Karpas-422 (cell line): ENCODE data around the gene BCAS3. TPM values are rescaled to one million over a fixed set of nuclear protein-coding genes. Genes with fewer than 3 reads are reported as not detected.

ENCODE experiments used
- DNase-seq: peaks from one replicate; pipeline ENCODE4 v3.0.0-alpha.2; 2015
- H2AFZ ChIP-seq: fragments of 200-600 bp; sonication (generic); 2 replicates; pipeline ENCODE4 v1.6.1; 2014; ENCODE audit warnings: antibody characterized with exemption, low read length, mixed read lengths
- H3K27ac ChIP-seq: fragments of 200-600 bp; sonication (generic); 2 replicates; pipeline ENCODE4 v1.5.1; 2014; ENCODE audit warnings: mild to moderate bottlenecking, low read length, moderate library complexity
- H3K27me3 ChIP-seq: fragments of 200-600 bp; sonication (generic); 2 replicates; pipeline ENCODE4 v1.6.1; 2014; ENCODE audit warnings: low read length, mixed read lengths
- H3K36me3 ChIP-seq: fragments of 200-600 bp; sonication (generic); 2 replicates; pipeline ENCODE4 v1.6.1; 2014; ENCODE audit warnings: low read length, mixed read lengths; ENCODE audit not compliant: insufficient read depth
- H3K4me1 ChIP-seq: fragments of 200-600 bp; sonication (generic); 2 replicates; pipeline ENCODE4 v1.6.1; 2014; ENCODE audit warnings: mild to moderate bottlenecking, low read length, mixed read lengths
- H3K4me2 ChIP-seq: fragments of 200-600 bp; sonication (generic); 2 replicates; pipeline ENCODE4 v1.6.1; 2014; ENCODE audit warnings: low read length, low read depth, mild to moderate bottlenecking; ENCODE audit not compliant: poor library complexity, severe bottlenecking
- H3K4me3 ChIP-seq: fragments of 200-600 bp; sonication (generic); 2 replicates; pipeline ENCODE4 v1.5.1; 2014; ENCODE audit warnings: mild to moderate bottlenecking, antibody characterized with exemption, low read length, mixed read lengths
- H3K79me2 ChIP-seq: fragments of 200-600 bp; sonication (generic); 2 replicates; pipeline ENCODE4 v1.6.1; 2014; ENCODE audit warnings: mild to moderate bottlenecking, low read length, mixed read lengths
- H3K9ac ChIP-seq: fragments of 200-600 bp; sonication (generic); 2 replicates; pipeline ENCODE4 v1.6.0; 2014; ENCODE audit warnings: low read length
- H3K9me2 ChIP-seq: fragments of 200-600 bp; sonication (generic), shearing (Covaris generic); replicated peaks from 2 replicates; pipeline ENCODE4 v1.6.0; 2014; ENCODE audit warnings: mild to moderate bottlenecking, low read length, moderate library complexity; ENCODE audit not compliant: insufficient read depth
- H3K9me3 ChIP-seq: fragments of 300-700, 200-600 bp; sonication (generic); 2 replicates; pipeline ENCODE4 v1.6.1; 2014; ENCODE audit warnings: low read length, mixed read lengths
- H4K20me1 ChIP-seq: fragments of 200-600 bp; sonication (generic); 2 replicates; pipeline ENCODE4 v1.6.1; 2014; ENCODE audit warnings: mild to moderate bottlenecking, antibody characterized with exemption, low read length, low read depth; ENCODE audit not compliant: insufficient read depth
- total RNA-seq: library from RNA; depleted of rRNA; stranded (reverse); fragments of >200 nt; shearing (Covaris generic); gene quantifications from 2 replicates; pipeline ENCODE4 v1.2.3, GENCODE V29; 2014; ENCODE audit warnings: low replicate concordance

Gene BCAS3
- total RNA-seq, 1 experiment from 2014 or later = 42.6 TPM

GRCh38 chr17:61416540-61417363, 739.1 kb downstream of the BCAS3 start:
- Histone ChIP-seq H3K36me3 (no peaks in the 10 kb centered on the region), H3K9ac (no peak overlapping the region), H2AFZ (no peak overlapping the region), H3K27ac (no peak overlapping the region), H3K4me3 (no peak overlapping the region), H3K27me3 (no peaks in the 10 kb centered on the region), H3K4me1 (no peaks in the 10 kb centered on the region), H3K9me2 (no peaks in the 10 kb centered on the region), H3K79me2 (no peaks in the 10 kb centered on the region), H3K4me2 (no peak overlapping the region), H3K9me3 (no peaks in the 10 kb centered on the region), H4K20me1 (no peaks in the 10 kb centered on the region)
- DNase-seq = peak; percentile 82

DNA sequence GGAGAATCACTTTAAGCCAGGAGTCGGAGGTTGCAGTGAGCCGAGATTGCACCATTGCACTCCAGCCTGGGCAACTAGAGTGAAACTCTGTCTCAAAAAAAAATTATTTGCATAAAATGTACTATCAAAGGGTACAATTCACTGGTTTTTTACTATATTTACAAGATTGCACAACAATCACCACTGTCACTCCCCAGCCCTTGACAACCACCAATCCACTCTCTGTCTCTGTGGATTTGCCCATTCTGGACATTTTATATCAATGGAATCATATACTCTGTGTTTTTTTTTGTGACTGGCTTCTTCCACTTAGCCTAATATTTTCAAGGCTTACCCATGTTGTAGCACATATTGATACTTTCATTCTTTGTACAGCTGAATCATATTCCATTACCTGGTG, 740.8 kb downstream of the BCAS3 start:
- H3K4me2 ChIP-seq = no peak overlapping the region
- H3K4me1 ChIP-seq = no peaks in the 10 kb centered on the region
- no peaks in the 10 kb centered on the region for H4K20me1 ChIP-seq
- H3K36me3 ChIP-seq = no peaks in the 10 kb centered on the region
- no peak overlapping the region for H3K9ac ChIP-seq
- no peak for DNase-seq
- H3K9me3 ChIP-seq = no peaks in the 10 kb centered on the region
- no peaks in the 10 kb centered on the region for H3K9me2 ChIP-seq
- no peaks in the 10 kb centered on the region for H3K27me3 ChIP-seq
- no peaks in the 10 kb centered on the region for H3K79me2 ChIP-seq
- no peak overlapping the region for H3K4me3 ChIP-seq
- no peak overlapping the region for H3K27ac ChIP-seq
- H2AFZ ChIP-seq = no peak overlapping the region

- Histone ChIP-seq H4K20me1 (no peaks in the 10 kb centered on the region), H3K9ac (no peak overlapping the region), H3K9me2 (no peaks in the 10 kb centered on the region), H3K27me3 (no peaks in the 10 kb centered on the region), H3K36me3 (no peaks in the 10 kb centered on the region), H3K4me3 (no peak overlapping the region), H3K4me1 (no peaks in the 10 kb centered on the region), H3K4me2 (no peak overlapping the region), H3K79me2 (no peaks in the 10 kb centered on the region), H2AFZ (no peak overlapping the region), H3K27ac (no peak overlapping the region), H3K9me3 (no peaks in the 10 kb centered on the region)
- no peak for DNase-seq
These were observed 741.9 kb downstream of the BCAS3 start for GRCh38 chr17:61419496-61420046.

DNA sequence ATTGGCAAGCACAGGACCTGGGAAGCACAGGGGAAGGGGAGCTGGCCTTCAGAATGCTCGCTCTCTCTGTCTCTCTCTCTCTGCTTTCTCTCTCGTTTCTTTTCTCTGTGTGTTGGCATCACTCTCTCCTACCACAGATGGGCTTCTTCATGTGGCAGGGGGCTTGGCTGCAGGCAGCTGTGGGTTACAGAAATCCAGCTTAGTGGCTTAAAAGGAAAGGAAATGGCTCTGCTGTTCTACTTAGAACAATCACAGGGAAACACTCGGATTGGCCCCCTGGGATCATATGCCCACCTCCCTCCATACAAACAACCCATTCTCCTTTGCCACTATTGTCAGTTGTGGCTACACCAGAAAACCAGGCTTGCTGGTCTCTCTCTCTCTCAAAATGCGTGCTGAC, 742.4 kb downstream of the BCAS3 start:
- no peak overlapping the region for H3K4me3 ChIP-seq
- no peaks in the 10 kb centered on the region for H3K9me3 ChIP-seq
- no peaks in the 10 kb centered on the region for H3K27me3 ChIP-seq
- H3K79me2 ChIP-seq = no peaks in the 10 kb centered on the region
- H3K9me2 ChIP-seq = no peaks in the 10 kb centered on the region
- DNase-seq = no peak
- no peaks in the 10 kb centered on the region for H3K36me3 ChIP-seq
- no peak overlapping the region for H3K4me2 ChIP-seq
- H4K20me1 ChIP-seq = no peaks in the 10 kb centered on the region
- H3K27ac ChIP-seq = no peak overlapping the region
- H3K9ac ChIP-seq = no peak overlapping the region
- H2AFZ ChIP-seq = no peak overlapping the region
- no peaks in the 10 kb centered on the region for H3K4me1 ChIP-seq

DNA sequence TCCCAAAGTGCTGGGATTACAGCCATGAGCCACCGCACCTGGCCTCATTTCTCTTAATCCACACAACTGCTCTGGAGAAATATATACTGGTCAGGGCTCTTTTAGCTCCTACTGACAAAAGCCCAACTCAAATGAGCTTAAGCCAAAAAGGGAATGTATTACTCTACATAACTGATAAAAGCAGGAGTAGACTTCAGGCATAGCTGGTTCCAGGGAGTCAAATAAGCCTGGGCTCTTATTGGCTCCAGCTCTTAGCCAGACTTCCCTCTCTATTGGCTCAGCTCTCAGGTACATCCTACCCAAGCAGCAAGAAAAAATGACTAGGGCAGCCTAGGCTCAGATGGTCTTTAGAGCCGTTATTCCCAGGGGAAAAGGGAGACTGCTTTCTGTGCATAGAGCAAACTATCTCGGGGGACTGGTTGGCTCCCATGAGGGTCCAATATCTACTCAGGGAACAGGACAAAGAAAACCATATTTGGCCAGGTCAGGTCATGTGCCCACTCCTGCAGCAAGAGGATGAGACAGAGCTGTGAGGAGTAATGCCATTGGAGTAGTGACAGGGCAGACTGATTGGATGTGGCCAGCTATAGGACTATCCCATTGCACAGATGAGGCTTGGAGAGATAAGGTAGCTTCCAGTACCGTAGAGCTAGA, 743.2 kb downstream of the BCAS3 start:
- H3K9ac ChIP-seq = no peak overlapping the region
- H3K4me3 ChIP-seq = no peak overlapping the region
- no peaks in the 10 kb centered on the region for H3K9me2 ChIP-seq
- H3K4me1 ChIP-seq = no peaks in the 10 kb centered on the region
- DNase-seq = no peak
- H3K27me3 ChIP-seq = no peaks in the 10 kb centered on the region
- H3K36me3 ChIP-seq = no peaks in the 10 kb centered on the region
- no peaks in the 10 kb centered on the region for H3K79me2 ChIP-seq
- H3K27ac ChIP-seq = no peak overlapping the region
- H3K4me2 ChIP-seq = no peak overlapping the region
- no peak overlapping the region for H2AFZ ChIP-seq
- no peaks in the 10 kb centered on the region for H4K20me1 ChIP-seq
- no peaks in the 10 kb centered on the region for H3K9me3 ChIP-seq

- H3K9me3 ChIP-seq = no peaks in the 10 kb centered on the region
- H3K9me2 ChIP-seq = no peaks in the 10 kb centered on the region
- no peaks in the 10 kb centered on the region for H4K20me1 ChIP-seq
- no peaks in the 10 kb centered on the region for H3K79me2 ChIP-seq
- H3K4me1 ChIP-seq = no peaks in the 10 kb centered on the region
- no peak overlapping the region for H3K27ac ChIP-seq
- no peak overlapping the region for H2AFZ ChIP-seq
- DNase-seq = no peak
- H3K36me3 ChIP-seq = no peaks in the 10 kb centered on the region
- H3K4me3 ChIP-seq = no peak overlapping the region
- H3K4me2 ChIP-seq = no peak overlapping the region
- H3K9ac ChIP-seq = no peak overlapping the region
- no peaks in the 10 kb centered on the region for H3K27me3 ChIP-seq
These were observed 743.8 kb downstream of the BCAS3 start for GRCh38 chr17:61421460-61421859.

DNA sequence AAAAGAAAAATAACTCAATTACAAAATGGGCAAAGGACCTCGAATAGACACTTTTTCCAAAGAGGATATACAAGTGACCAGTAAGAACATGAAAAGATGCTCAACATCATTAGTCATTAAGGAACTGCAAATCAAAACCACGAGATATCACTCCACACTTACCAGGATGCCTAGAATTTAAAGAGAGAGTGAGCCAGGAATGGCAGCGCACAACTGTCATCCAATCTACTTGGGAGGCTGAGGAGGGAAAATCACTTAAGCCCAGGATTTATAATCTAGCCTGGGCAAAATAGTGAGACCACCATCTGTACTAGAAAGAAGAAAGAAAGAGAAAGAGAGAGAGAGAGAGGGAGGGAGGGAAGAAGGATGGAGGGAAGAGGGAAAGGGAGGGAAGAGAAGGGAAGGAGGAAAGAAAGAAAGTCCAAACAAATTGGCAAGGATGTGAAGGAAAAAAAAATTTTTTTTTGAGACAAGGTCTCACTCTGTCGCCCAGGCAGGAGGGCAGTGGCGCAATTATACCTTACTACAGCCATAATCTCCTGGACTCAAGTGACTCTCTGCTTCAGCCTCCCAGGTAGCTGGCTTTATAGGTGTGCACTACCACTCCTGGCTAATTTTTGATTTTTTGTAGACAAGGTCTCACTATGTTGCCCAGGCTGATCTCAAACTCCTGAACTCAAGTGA, 744.6 kb downstream of the BCAS3 start:
- Histone ChIP-seq H3K27ac (no peak overlapping the region), H3K9me2 (no peaks in the 10 kb centered on the region), H3K4me3 (no peak overlapping the region), H3K27me3 (no peaks in the 10 kb centered on the region), H3K9me3 (no peaks in the 10 kb centered on the region), H3K4me2 (no peak overlapping the region), H3K4me1 (no peaks in the 10 kb centered on the region), H4K20me1 (no peaks in the 10 kb centered on the region), H3K9ac (no peak overlapping the region), H2AFZ (no peak overlapping the region), H3K36me3 (no peaks in the 10 kb centered on the region), H3K79me2 (no peaks in the 10 kb centered on the region)
- no peak for DNase-seq

- Histone ChIP-seq H3K4me2 (no peak overlapping the region), H3K9me3 (no peaks in the 10 kb centered on the region), H3K27me3 (no peaks in the 10 kb centered on the region), H3K9me2 (no peaks in the 10 kb centered on the region), H3K4me1 (no peaks in the 10 kb centered on the region), H3K4me3 (no peak overlapping the region), H3K27ac (no peak overlapping the region), H3K79me2 (no peaks in the 10 kb centered on the region), H2AFZ (no peak overlapping the region), H4K20me1 (no peaks in the 10 kb centered on the region), H3K36me3 (no peaks in the 10 kb centered on the region), H3K9ac (no peak overlapping the region)
- no peak for DNase-seq
These were observed 745.2 kb downstream of the BCAS3 start for GRCh38 chr17:61422869-61423268.
